H1 (cell line): ENCODE data around the gene PLA1A. TPM values are rescaled to one million over a fixed set of nuclear protein-coding genes. Genes with fewer than 3 reads are reported as not detected.
A peak's percentile ranks its signal among the peaks of the same experiment; 100 is the strongest.

Experiments used
- CTCF ChIA-PET: fragments of 300-600 bp; sonication (Branson Sonifier 250); formaldehyde crosslinking; loops from one replicate; lab custom pipeline; 2021; ENCODE audit not compliant: partially characterized antibody; lab: Charles Lee
- POLR2A ChIA-PET: fragments of 300-600 bp; sonication (Branson Sonifier 250); formaldehyde crosslinking; loops from one replicate; lab custom pipeline; 2021; ENCODE audit warnings: inconsistent platforms; ENCODE audit not compliant: partially characterized antibody; lab: Charles Lee
- DNase-seq, 2 experiments: peaks; one replicate each; pipeline versions ENCODE4 v3.0.0 to v3.0.0-alpha.2; 2010 to 2022; ENCODE audit warnings: low spot score in 2 of 2, low read depth in 1 of 2, mixed read lengths in 1 of 2
- FAIRE-seq: peaks from 2 replicates; lab custom pipeline; 2011; peaks lifted over from hg19 to GRCh38; lab: Jason Lieb, UNC
- H2AFZ ChIP-seq: 2 replicates; pipeline ENCODE4 v1.8.1; 2012; ENCODE audit warnings: low read length, inconsistent platforms
- H2AK5ac ChIP-seq: 2 replicates; pipeline ENCODE4 v1.6.1; 2013; ENCODE audit warnings: low read depth, low read length
- H2BK120ac ChIP-seq: replicated peaks from 2 replicates; pipeline ENCODE3; 2013; ENCODE audit warnings: low read depth, low read length, inconsistent platforms
- H2BK12ac ChIP-seq: 2 replicates; pipeline ENCODE4 v1.6.1; 2013; ENCODE audit warnings: low read depth, low read length
- H2BK15ac ChIP-seq: 2 replicates; pipeline ENCODE4 v1.6.1; 2013; ENCODE audit warnings: low read length
- H2BK20ac ChIP-seq: 2 replicates; pipeline ENCODE4 v1.6.1; 2013; ENCODE audit warnings: low read length
- H2BK5ac ChIP-seq: 2 replicates; pipeline ENCODE4 v1.6.1; 2013; ENCODE audit warnings: low read depth, low read length
- H3K14ac ChIP-seq: 2 replicates; pipeline ENCODE4 v1.6.1; 2013; ENCODE audit warnings: inconsistent platforms; ENCODE audit not compliant: insufficient read length
- H3K18ac ChIP-seq: 2 replicates; pipeline ENCODE4 v1.6.1; 2013; ENCODE audit warnings: low read length; ENCODE audit errors: extremely low read depth
- H3K23ac ChIP-seq: 2 replicates; pipeline ENCODE4 v1.6.1; 2013; ENCODE audit warnings: inconsistent platforms; ENCODE audit not compliant: insufficient read length
- H3K23me2 ChIP-seq: 2 replicates; pipeline ENCODE4 v1.6.1; 2013; ENCODE audit warnings: low read depth, low read length
- H3K27ac ChIP-seq: 2 replicates; pipeline ENCODE4 v1.6.1; 2011; ENCODE audit warnings: low read depth, low read length, inconsistent platforms
- H3K27me3 ChIP-seq, 4 experiments: replicated peaks in 1 of 4; 1 replicate in 1 of 4; 2 replicates in 3 of 4; pipeline versions ENCODE4 v1.6.1 to v1.8.1; 2011 to 2013; ENCODE audit warnings: low read length in 3 of 4, mild to moderate bottlenecking in 3 of 4, inconsistent platforms in 2 of 4, mixed read lengths in 2 of 4, moderate library complexity in 1 of 4; ENCODE audit not compliant: control insufficient read depth in 3 of 4, insufficient read depth in 3 of 4; ENCODE audit errors: extremely low read depth in 1 of 4
- H3K36me3 ChIP-seq, 4 experiments: 2 replicates each; pipeline versions ENCODE4 v1.6.1 to v1.8.1; 2011 to 2013; ENCODE audit warnings: mild to moderate bottlenecking in 4 of 4, low read length in 3 of 4, moderate library complexity in 2 of 4, control low read depth in 1 of 4, inconsistent platforms in 1 of 4; ENCODE audit not compliant: insufficient read depth in 4 of 4, control insufficient read depth in 2 of 4
- H3K4ac ChIP-seq: replicated peaks from 2 replicates; pipeline ENCODE3; 2013; ENCODE audit warnings: low read length, low read depth, mixed read lengths, inconsistent platforms; ENCODE audit not compliant: insufficient read length
- H3K4me1 ChIP-seq, 4 experiments: replicated peaks in 1 of 4; 1 replicate in 1 of 4; 2 replicates in 3 of 4; pipeline versions ENCODE4 v1.6.1 to v1.8.1; 2011 to 2013; ENCODE audit warnings: low read length in 3 of 4, inconsistent platforms in 2 of 4, mixed read lengths in 1 of 4; ENCODE audit not compliant: insufficient read depth in 4 of 4, control insufficient read depth in 3 of 4
- H3K4me2 ChIP-seq, 2 experiments: 2 replicates each; pipeline versions ENCODE4 v1.6.1 to v1.8.1; 2011 to 2013; ENCODE audit warnings: low read depth in 2 of 2, low read length in 2 of 2, control low read depth in 1 of 2, inconsistent platforms in 1 of 2, mild to moderate bottlenecking in 1 of 2; ENCODE audit not compliant: insufficient read depth in 1 of 2
- H3K4me3 ChIP-seq, 4 experiments: fragments of 200-600, 300-600 bp in 1 of 4; sonication (generic), shearing (Covaris generic), sonication (Bioruptor Twin) in 1 of 4; 2 replicates each; pipeline versions ENCODE4 v1.5.1 to v1.8.1; 2011 to 2016; ENCODE audit warnings: low read length in 4 of 4, low read depth in 3 of 4, control low read depth in 2 of 4, inconsistent platforms in 2 of 4, mild to moderate bottlenecking in 2 of 4, mixed read lengths in 1 of 4, moderate library complexity in 1 of 4; ENCODE audit not compliant: insufficient read depth in 2 of 4; ENCODE audit errors: extremely low read depth in 1 of 4
- H3K56ac ChIP-seq: replicated peaks from 2 replicates; pipeline ENCODE3; 2013; ENCODE audit warnings: low read depth, mild to moderate bottlenecking, mixed read lengths, low read length, inconsistent platforms; ENCODE audit not compliant: insufficient read length
- H3K79me1 ChIP-seq: 2 replicates; pipeline ENCODE4 v1.6.1; 2013; ENCODE audit warnings: low read depth, low read length, control low read depth
- H3K79me2 ChIP-seq, 2 experiments: 2 replicates each; pipeline versions ENCODE4 v1.6.1 to v1.8.1; 2012 to 2013; ENCODE audit warnings: low read length in 2 of 2, mild to moderate bottlenecking in 2 of 2, inconsistent platforms in 1 of 2; ENCODE audit not compliant: insufficient read depth in 2 of 2, control insufficient read depth in 1 of 2
- H3K9ac ChIP-seq, 4 experiments: replicated peaks in 1 of 4; 1 replicate in 1 of 4; 2 replicates in 3 of 4; pipeline versions ENCODE4 v1.6.1 to v1.8.1; 2011 to 2013; ENCODE audit warnings: low read depth in 3 of 4, low read length in 3 of 4, control low read depth in 2 of 4, mild to moderate bottlenecking in 2 of 4, moderate library complexity in 2 of 4, inconsistent platforms in 1 of 4; ENCODE audit errors: extremely low read depth in 1 of 4
- H3K9me3 ChIP-seq, 2 experiments: 2 replicates each; pipeline versions ENCODE4 v1.6.1 to v1.8.1; 2012 to 2013; ENCODE audit warnings: mild to moderate bottlenecking in 2 of 2, moderate library complexity in 2 of 2, control low read depth in 1 of 2, inconsistent platforms in 1 of 2, low read depth in 1 of 2, low read length in 1 of 2, mixed read lengths in 1 of 2; ENCODE audit not compliant: insufficient read depth in 2 of 2
- H4K20me1 ChIP-seq, 2 experiments: replicated peaks in 1 of 2; 2 replicates each; pipeline versions ENCODE3 to v1.8.1; 2011 to 2013; ENCODE audit warnings: inconsistent platforms in 2 of 2, low read length in 2 of 2, mild to moderate bottlenecking in 1 of 2; ENCODE audit not compliant: insufficient read depth in 2 of 2, control insufficient read depth in 1 of 2
- H4K5ac ChIP-seq: 2 replicates; pipeline ENCODE4 v1.6.1; 2013; ENCODE audit warnings: low read length, low read depth, mixed read lengths, inconsistent platforms; ENCODE audit not compliant: insufficient read length
- H4K8ac ChIP-seq: 2 replicates; pipeline ENCODE4 v1.8.0; 2013; ENCODE audit warnings: mild to moderate bottlenecking, moderate library complexity, low read length, inconsistent platforms; ENCODE audit not compliant: insufficient read depth; ENCODE audit errors: extremely low read depth
- H4K91ac ChIP-seq: replicated peaks from 2 replicates; pipeline ENCODE3; 2013; ENCODE audit warnings: low read length, mixed read lengths, inconsistent platforms; ENCODE audit not compliant: insufficient read length
- TBP ChIP-seq: IDR thresholded peaks from 2 replicates; pipeline ENCODE4 v1.6.1; 2011; ENCODE audit warnings: low read depth, low read length, improper control_type of control experiment
- WGBS, 2 experiments: shearing (Covaris generic) in 1 of 2; methylation state at CpG; one replicate each; pipeline versions ENCODE4 v1.1.6 to v1.1.7; 2013 to 2015; ENCODE audit warnings: low lambda C conversion rate in 2 of 2, mixed read lengths in 2 of 2, inconsistent platforms in 1 of 2, low coverage in 1 of 2, missing lambda C conversion rate in 1 of 2; ENCODE audit not compliant: insufficient replicate concordance in 2 of 2, insufficient coverage in 1 of 2, insufficient read length in 1 of 2; ENCODE audit errors: extremely low coverage in 1 of 2, missing lambda C conversion rate in 1 of 2; 5-methylcytosine and 5-hydroxymethylcytosine counted together
- polyA plus RNA-seq, 7 experiments: library from polyadenylated mRNA; depleted of rRNA in 3 of 7; stranded (reverse) in 5 of 7; unstranded in 2 of 7; fragments of >200 nt in 5 of 7; fragments of 200-250 nt in 2 of 7; gene quantifications; 1 replicate in 5 of 7; 2 replicates in 1 of 7; 4 replicates in 1 of 7; pipeline versions ENCODE4 v1.2.1 to v1.2.3, GENCODE V29; 2011 to 2013; ENCODE audit warnings: missing spikeins in 2 of 7, mixed read lengths in 2 of 7
- total RNA-seq: library from RNA; stranded (reverse); fragmentation: NEBNext Ultra II Directional; extraction: Animal tissue kit (Norgen Biotek cat#: 25700); gene quantifications from 2 replicates; pipeline ENCODE4 v1.2.1, GENCODE V29; 2021

PLA1A gene
- total and polyA plus RNA-seq, 2 of the 8 experiments (the other 6 are each of a cell fraction or from before 2014, with no cell fraction given): not detected

DNA sequence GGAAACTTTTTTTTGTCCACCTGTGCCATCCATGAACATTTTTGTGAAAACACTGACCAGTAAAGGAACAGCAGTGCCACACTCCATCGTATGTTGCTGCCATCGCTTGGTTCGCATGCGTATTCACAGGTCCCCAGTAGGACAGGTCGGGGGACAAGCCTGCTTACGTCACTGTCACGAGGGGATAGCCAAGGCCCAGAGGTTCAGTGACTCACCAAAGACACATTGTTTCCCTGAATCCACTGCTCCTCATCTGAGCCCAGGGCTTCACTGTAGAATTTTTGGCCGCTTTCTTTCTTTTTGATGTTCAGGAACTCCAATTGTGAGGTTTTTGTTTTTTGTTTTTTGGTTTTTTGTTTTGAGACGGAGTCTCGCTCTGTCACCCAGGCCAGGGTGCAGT, 12.5 kb upstream of the PLA1A start:
- no peaks in the 10 kb centered on the region for H3K79me2 ChIP-seq
- H4K5ac ChIP-seq: no peak overlapping the region
- no peaks in the 10 kb centered on the region for H4K20me1 ChIP-seq
- no peak overlapping the region for H3K4me3 ChIP-seq
- no peak overlapping the region for H2BK12ac ChIP-seq
- H2AK5ac ChIP-seq: no peak overlapping the region
- no peak overlapping the region for H3K4me2 ChIP-seq
- H3K23me2 ChIP-seq: no peaks in the 10 kb centered on the region; the same call in 1 of the 2 replicates
- peak overlapping the region; percentile 37 for H3K23ac ChIP-seq
- no peak overlapping the region for H2BK15ac ChIP-seq
- H3K27ac ChIP-seq: no peak overlapping the region
- H2BK120ac ChIP-seq: no peak overlapping the region
- H4K91ac ChIP-seq: no peak overlapping the region
- FAIRE-seq: no peak
- CTCF ChIA-PET: interaction anchor here (2.9 kb wide), 1 partner anchor 15 kb away, joined by 17 read pairs; no protein-coding TSS in a partner anchor
- no peak for TF ChIP-seq TBP
- no peak overlapping the region for H3K9ac ChIP-seq
- no peak overlapping the region for H2BK20ac ChIP-seq
- H3K27me3 ChIP-seq: peaks cover 0 to 5% (median 5%) of the 10 kb centered on the region in 4 experiments; a peak in 4 of 7 replicates
- no peak overlapping the region for H3K56ac ChIP-seq
- peaks cover 3 to 9% (median 8%) of the 10 kb centered on the region in 4 experiments for H3K4me1 ChIP-seq
- no peak overlapping the region for H3K14ac ChIP-seq
- H4K8ac ChIP-seq: no peak overlapping the region
- no peak overlapping the region for H3K4ac ChIP-seq
- DNase-seq: no peak
- no peak overlapping the region for H2BK5ac ChIP-seq
- H3K79me1 ChIP-seq: no peaks in the 10 kb centered on the region
- no peaks in the 10 kb centered on the region for H3K9me3 ChIP-seq
- H3K18ac ChIP-seq: no peak overlapping the region
- POLR2A ChIA-PET: interaction anchor here (0.6 kb wide), 1 partner anchor 68 kb away, joined by 3 read pairs; no protein-coding TSS in a partner anchor
- 92% methylated on average over 10 of the region's 10 CpGs; no CpG with 5 or more reads in 1 of the 2 experiments for WGBS, 2 experiments
- H2AFZ ChIP-seq: no peak overlapping the region
- no peaks in the 10 kb centered on the region for H3K36me3 ChIP-seq
